T-helper 2 cell treated with Interferon-gamma antibody and Interleukin-4, amounts not matched to agents 5 μg/mL and 100 μg/mL, for 36 hours (primary cell): ENCODE results near the gene CLASP1.

Experiments
- DNase-seq: peaks from one replicate; pipeline ENCODE4 v3.0.0; 2021; ENCODE audit warnings: low spot score
- H3K27ac Mint-ChIP-seq: one replicate; pipeline ENCODE4 v1.8.0; 2021; ENCODE audit warnings: mild to moderate bottlenecking, mixed read lengths
- H3K27me3 Mint-ChIP-seq: one replicate; pipeline ENCODE4 v1.8.0; 2021; ENCODE audit warnings: low read depth, mixed read lengths
- H3K36me3 Mint-ChIP-seq: one replicate; pipeline ENCODE4 v1.8.0; 2021; ENCODE audit warnings: low read depth, mixed read lengths
- H3K4me1 Mint-ChIP-seq: one replicate; pipeline ENCODE4 v1.8.0; 2021; ENCODE audit warnings: low read depth, mixed read lengths
- H3K4me3 Mint-ChIP-seq: one replicate; pipeline ENCODE4 v1.8.0; 2022; ENCODE audit warnings: mild to moderate bottlenecking, moderate library complexity, mixed read lengths
- H3K9me3 Mint-ChIP-seq: one replicate; pipeline ENCODE4 v1.8.0; 2021; ENCODE audit warnings: mixed read lengths

Gene CLASP1

DNA sequence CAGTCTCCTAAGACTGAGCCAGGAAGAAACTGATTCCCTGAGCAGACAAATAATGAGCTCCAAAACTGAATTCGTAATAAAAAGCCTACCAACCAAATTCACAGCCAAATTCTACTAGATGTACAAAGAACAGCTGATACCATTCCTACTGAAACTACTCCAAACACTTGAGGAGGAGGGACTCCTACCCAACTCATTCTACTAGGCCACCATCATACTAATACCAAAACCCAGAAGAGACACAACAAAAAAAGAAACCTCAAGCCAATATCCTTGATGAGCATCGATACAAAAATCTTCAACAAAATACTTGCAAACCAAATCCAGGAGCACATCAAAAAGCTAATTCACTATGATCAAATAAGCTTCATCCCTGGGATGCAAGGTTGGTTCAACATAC lies 98.6 kb downstream of the CLASP1 start:
- H3K36me3 Mint-ChIP-seq: peaks cover 23% of the 10 kb centered on the region
- H3K4me3 Mint-ChIP-seq: no peak overlapping the region
- H3K9me3 Mint-ChIP-seq: peaks cover 29% of the 10 kb centered on the region
- no peak overlapping the region for H3K27ac Mint-ChIP-seq
- H3K4me1 Mint-ChIP-seq: peaks cover 33% of the 10 kb centered on the region
- H3K27me3 Mint-ChIP-seq: no peaks in the 10 kb centered on the region
- no peak for DNase-seq

DNA sequence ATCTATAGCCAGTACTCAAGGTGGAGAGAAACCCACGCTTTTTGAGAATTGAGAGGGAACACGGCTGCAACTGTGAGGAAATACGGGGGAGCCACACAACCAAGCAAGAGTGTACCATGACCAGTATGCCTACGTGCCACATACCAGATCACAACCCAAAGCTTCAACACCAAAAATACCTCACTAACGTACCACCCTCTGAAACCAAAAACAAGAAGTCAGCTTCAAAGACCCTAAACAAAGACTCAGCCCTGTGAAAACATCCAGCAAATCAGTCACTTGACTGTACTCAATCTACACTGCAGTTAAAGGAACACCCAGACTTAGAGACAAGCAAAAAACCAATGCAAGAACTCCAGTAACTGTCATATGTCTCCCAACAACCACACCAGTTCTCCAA lies 101.6 kb downstream of the CLASP1 start:
- Mint-ChIP-seq H3K27ac (no peak overlapping the region), H3K27me3 (no peaks in the 10 kb centered on the region), H3K36me3 (peaks cover 20% of the 10 kb centered on the region), H3K9me3 (peaks cover 26% of the 10 kb centered on the region), H3K4me1 (peaks cover 29% of the 10 kb centered on the region), H3K4me3 (no peak overlapping the region)
- no peak for DNase-seq

DNA sequence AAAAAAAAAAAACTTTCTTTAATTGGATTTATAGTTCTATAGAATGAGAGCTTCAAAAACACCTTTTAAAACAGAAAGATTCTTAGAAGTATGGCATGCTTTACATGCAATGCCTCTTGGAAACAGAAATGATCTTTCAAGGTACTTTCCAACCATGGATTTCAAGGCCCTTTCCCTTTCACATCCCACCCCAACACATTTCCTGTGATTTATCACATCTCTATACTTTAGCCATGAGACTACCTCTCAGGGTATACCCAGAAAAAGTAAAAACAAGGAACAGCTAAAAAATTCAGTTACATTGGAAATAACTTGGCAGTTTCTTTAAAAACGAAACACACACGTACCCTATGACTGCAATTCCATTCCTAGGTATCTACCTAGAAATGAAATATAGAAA lies 103.3 kb downstream of the CLASP1 start:
- peaks cover 14% of the 10 kb centered on the region for H3K4me1 Mint-ChIP-seq
- H3K36me3 Mint-ChIP-seq: peaks cover 18% of the 10 kb centered on the region
- no peak for DNase-seq
- peaks cover 24% of the 10 kb centered on the region for H3K9me3 Mint-ChIP-seq
- no peak overlapping the region for H3K27ac Mint-ChIP-seq
- no peak overlapping the region for H3K4me3 Mint-ChIP-seq
- no peaks in the 10 kb centered on the region for H3K27me3 Mint-ChIP-seq

DNA sequence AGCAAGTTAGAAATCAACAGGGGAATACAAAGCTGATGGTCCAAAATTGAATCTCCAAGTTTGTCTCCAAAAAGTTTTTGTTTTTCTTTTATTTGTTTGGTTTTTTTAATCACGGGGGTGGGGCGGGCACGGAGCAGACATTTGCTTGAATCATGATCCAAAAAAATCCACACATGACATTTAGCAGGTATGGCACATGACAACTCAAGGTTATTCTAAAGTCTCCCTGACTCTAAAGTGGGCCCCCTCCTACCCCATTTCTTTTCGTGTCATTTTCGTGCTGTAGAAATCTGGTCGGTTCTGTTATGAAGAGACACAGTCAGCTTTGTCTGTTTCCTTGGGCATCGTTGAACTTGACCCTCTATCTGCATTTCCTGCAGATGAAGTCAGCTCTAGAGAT lies 104.0 kb downstream of the CLASP1 start:
- Mint-ChIP-seq H3K4me3 (no peak overlapping the region), H3K36me3 (peaks cover 13% of the 10 kb centered on the region), H3K9me3 (peaks cover 20% of the 10 kb centered on the region), H3K27me3 (no peaks in the 10 kb centered on the region), H3K4me1 (peaks cover 8% of the 10 kb centered on the region), H3K27ac (no peak overlapping the region)
- DNase-seq: no peak

DNA sequence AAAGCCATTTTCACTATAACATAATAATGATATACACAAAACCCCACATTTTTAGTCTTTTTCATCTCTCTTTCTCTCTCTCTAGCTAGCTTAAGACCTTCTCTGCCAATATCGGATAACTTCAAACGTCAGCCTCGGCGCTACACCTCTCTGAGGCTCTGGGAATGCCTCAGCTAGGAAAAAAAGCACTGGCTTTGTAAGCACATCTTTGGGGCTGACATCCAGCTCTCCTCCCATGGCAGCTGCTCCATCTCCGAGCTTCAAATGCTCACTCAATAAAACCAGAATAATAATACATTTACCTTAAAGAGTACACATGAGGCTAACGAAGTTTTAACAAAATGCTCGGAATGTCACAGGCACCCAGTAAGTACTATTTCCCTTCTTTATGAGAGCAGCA lies 107.8 kb downstream of the CLASP1 start:
- peaks cover 23% of the 10 kb centered on the region for H3K4me1 Mint-ChIP-seq
- H3K27ac Mint-ChIP-seq: no peak overlapping the region

DNA sequence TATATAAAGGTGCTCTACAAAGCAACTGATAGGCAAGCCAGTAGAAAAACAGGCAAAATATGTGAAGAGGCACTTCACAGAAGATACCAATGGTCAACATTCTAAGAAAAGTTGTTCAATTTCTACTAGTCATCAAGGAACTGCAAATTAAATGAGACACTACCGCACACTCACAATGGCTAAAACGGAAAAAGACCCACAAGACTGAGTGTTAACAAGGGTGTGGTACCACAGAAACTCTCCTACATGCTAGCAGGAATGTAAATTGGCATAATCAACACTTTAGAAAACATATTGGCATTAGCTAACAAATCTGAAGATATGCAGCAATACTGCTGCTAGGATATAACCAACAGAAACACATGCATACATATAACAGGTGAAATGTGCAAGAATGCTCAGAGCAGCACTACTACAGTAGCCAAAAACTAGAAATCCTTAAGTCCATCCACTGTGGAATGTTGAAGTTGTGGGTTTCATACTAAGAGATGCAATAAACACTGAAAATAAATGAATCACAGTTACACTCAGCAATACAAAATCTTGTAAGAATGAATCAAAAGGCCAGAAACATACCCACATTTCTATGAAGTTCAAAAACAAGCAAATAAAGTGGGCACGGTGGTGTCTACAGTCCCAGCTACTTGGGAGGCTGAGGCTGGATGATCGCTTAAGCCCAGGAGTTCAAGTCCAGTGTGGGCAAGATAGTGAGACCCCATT lies 109.4 kb downstream of the CLASP1 start:
- Mint-ChIP-seq H3K27me3 (no peaks in the 10 kb centered on the region), H3K4me3 (no peak overlapping the region), H3K9me3 (no peaks in the 10 kb centered on the region), H3K36me3 (no peaks in the 10 kb centered on the region), H3K27ac (no peak overlapping the region), H3K4me1 (peaks cover 21% of the 10 kb centered on the region)
- DNase-seq: no peak

More for the DNA sequence above, 107.8 kb downstream of the CLASP1 start:
- no peaks in the 10 kb centered on the region for H3K27me3 Mint-ChIP-seq
- H3K36me3 Mint-ChIP-seq: no peaks in the 10 kb centered on the region
- H3K9me3 Mint-ChIP-seq: no peaks in the 10 kb centered on the region
- no peak for DNase-seq
- no peak overlapping the region for H3K4me3 Mint-ChIP-seq

DNA sequence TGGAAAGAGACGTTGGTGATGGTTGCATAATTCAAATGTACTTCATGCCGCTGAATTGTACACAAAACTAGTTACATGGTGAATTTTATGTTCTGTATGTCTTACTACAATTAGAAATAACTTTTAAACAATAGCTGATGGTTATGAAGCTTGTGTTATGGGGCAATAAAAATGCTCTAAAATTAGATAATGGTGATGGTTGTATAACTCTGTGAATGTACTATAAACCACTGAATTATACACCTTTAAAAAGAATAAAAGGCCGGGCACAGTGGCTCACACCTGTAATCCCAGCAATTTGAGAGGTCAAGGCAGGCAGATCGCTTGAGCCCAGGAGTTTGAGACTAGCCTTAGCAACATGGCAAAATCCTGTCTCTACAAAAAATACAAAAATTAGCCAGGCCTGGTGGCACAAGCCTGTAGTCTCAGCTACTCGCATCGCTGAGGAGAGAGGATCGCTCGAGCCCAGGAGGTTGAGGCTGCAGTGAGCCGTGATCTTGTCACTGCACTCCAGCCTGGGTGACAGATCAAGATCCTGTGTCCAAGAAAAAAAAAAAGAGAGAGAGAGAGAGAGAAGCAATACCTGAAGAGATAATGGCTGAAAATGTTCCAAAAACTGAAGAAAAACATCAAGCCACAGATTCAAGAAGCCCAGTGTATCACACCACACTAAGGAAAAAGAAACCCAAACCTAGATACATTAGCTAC lies 112.3 kb downstream of the CLASP1 start:
- peaks cover 34% of the 10 kb centered on the region for H3K4me1 Mint-ChIP-seq
- H3K9me3 Mint-ChIP-seq: no peaks in the 10 kb centered on the region
- H3K4me3 Mint-ChIP-seq: no peak overlapping the region
- no peak for DNase-seq
- H3K27ac Mint-ChIP-seq: no peak overlapping the region
- no peaks in the 10 kb centered on the region for H3K27me3 Mint-ChIP-seq
- no peaks in the 10 kb centered on the region for H3K36me3 Mint-ChIP-seq

DNA sequence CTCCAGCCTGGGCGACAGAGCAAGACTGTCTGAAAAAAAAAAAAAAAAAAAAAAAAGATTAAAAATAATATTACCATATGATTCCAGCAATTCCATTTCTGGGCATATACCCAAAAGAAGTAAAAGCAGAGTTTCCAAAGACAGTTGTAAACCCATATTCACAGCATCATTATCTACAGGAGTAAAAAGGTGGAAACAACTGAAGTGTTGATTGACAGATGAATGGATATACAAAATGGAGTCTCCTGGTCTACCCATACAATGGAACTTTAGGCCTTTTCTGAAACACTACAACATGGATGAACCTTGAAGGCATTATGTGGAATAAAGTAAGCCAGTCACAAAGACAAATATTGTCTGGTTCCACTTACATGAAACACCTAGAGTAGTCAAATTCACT lies 112.9 kb downstream of the CLASP1 start:
- H3K4me1 Mint-ChIP-seq: peaks cover 38% of the 10 kb centered on the region
- H3K27me3 Mint-ChIP-seq: no peaks in the 10 kb centered on the region
- no peaks in the 10 kb centered on the region for H3K9me3 Mint-ChIP-seq
- no peak for DNase-seq
- no peaks in the 10 kb centered on the region for H3K36me3 Mint-ChIP-seq
- no peak overlapping the region for H3K27ac Mint-ChIP-seq
- no peak overlapping the region for H3K4me3 Mint-ChIP-seq

DNA sequence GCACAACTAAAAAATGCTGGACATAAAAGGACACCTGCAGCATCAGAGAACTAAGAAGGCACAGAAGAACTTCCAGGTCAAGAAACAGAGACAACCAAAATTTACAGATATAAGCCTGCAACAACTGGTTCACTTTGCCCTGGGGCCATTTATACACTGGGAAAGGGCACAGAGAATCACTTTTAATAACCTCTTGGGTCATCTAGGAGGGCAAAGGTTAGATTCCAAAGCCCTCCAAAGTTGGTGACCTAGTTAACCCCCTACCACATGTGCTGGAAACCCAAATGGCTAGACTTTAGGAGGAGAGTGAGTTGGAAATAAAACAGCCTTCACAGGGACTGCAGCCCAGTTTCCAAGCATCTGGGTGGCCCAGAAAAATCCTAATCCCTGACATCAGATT lies 115.3 kb downstream of the CLASP1 start:
- no peaks in the 10 kb centered on the region for H3K36me3 Mint-ChIP-seq
- no peaks in the 10 kb centered on the region for H3K9me3 Mint-ChIP-seq
- H3K4me1 Mint-ChIP-seq: peaks cover 37% of the 10 kb centered on the region
- H3K27me3 Mint-ChIP-seq: no peaks in the 10 kb centered on the region
- DNase-seq: no peak
- no peak overlapping the region for H3K4me3 Mint-ChIP-seq
- H3K27ac Mint-ChIP-seq: no peak overlapping the region

DNA sequence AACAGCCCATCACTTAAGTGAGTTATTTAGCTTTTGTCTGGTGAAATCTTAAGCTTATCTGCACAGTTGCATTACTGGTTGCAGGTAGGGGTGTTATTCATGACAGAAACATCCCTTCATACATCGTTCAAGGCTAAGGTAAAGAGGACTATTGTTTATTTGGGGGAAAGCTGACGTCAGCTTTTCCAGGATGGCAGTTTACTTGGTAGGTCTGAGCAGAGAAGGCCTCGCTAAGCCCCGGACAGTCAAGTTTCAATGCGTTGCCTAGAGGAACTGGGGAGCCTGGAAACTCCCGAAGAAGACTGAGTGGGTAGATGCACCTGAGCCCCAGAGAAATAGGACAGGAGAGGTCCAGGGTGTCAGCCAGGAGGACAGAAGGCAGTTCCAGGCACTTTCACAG lies 116.4 kb downstream of the CLASP1 start:
- H3K36me3 Mint-ChIP-seq: peaks cover 2% of the 10 kb centered on the region
- no peak overlapping the region for H3K27ac Mint-ChIP-seq
- peaks cover 44% of the 10 kb centered on the region for H3K4me1 Mint-ChIP-seq
- no peaks in the 10 kb centered on the region for H3K27me3 Mint-ChIP-seq
- no peak for DNase-seq
- peak overlapping the region; percentile 18 for H3K4me3 Mint-ChIP-seq
- H3K9me3 Mint-ChIP-seq: no peaks in the 10 kb centered on the region

DNA sequence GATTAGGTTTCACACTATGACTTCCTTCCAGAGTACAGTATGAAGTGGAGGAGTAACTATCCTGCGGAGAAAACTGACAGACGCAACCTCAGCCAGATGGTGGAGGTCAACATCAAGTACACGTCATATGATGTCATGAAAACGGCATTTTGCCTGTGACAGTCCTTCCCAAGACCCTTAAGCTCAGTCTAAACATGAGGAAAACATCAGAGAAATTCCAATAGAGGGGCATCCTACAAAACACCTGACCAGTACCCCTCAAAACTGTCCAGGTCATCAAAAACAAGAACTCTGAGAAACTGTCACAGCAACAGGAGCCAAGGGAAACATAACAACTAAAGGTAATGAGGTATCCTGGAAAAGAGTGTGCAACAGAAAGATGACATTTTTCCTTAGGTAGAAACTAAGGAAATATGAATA lies 116.9 kb downstream of the CLASP1 start:
- Mint-ChIP-seq H3K4me1 (peaks cover 47% of the 10 kb centered on the region), H3K9me3 (no peaks in the 10 kb centered on the region), H3K27ac (no peak overlapping the region), H3K27me3 (no peaks in the 10 kb centered on the region), H3K36me3 (peaks cover 5% of the 10 kb centered on the region), H3K4me3 (peak overlapping the region; percentile 32)
- no peak for DNase-seq

DNA sequence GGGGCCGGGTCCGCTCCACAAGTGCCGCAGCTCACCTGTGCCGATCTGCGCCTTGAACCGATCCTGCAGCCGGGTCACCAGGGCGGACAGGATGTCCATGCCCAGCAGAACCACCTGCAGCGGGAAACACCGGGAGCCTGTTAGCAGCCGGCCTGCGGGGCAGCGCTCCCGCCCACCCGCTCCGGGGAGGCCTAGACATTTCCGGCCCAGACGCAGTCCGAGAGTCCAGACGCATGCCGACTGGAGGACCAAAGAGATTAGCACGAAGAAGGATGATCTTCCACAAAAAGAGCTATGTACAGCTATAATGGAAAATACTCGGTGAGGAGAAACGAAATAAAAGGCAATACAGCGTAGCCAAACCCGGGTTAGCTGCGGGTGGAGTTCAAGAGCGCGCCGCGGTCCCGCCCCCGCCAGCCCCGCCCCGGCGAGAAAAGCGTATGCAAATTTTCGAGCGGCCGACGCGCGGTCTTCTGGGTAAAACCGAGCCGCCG lies 119.0 kb downstream of the CLASP1 start:
- peaks cover 21% of the 10 kb centered on the region for H3K36me3 Mint-ChIP-seq
- no peaks in the 10 kb centered on the region for H3K27me3 Mint-ChIP-seq
- H3K27ac Mint-ChIP-seq: peak overlapping the region; percentile 97
- peak overlapping the region; percentile 93 for H3K4me3 Mint-ChIP-seq
- DNase-seq: peak; percentile 76
- peaks cover 53% of the 10 kb centered on the region for H3K4me1 Mint-ChIP-seq
- H3K9me3 Mint-ChIP-seq: no peaks in the 10 kb centered on the region

DNA sequence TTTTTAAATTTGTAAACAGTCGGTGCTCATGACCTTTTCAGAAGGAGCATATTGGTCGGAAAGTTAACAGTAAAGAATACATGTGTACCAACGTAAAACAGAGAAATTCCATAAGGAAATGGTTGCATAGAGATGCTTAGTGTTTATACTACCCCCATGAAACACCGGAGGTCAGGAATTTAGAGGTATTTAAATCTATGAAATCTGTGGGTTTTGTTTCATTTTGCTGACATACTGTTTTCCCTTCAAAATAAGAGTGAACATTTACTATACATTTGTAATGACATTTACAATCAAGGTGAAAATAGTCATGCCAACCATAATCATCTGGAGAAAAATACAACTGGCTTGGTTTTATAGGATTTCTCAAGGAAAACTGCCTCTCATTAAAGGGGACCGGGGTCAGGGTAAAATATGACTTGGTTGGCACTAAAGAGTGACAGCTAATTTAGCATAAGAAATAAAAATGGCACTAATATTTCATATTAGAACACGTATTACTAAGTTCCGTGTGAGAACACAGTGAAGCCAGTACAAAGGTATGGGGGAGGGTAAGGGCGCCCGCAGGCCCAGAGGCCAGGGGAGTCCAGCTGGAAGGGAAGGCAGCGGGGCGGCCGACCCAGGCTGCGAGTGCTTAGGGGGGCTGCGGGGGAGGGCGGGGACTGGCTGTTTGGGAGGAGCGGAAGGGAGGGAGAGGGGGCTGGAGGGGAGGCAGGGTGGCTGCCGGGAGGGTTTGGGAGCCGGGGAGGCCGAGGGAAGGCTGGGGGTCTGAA lies 119.6 kb downstream of the CLASP1 start:
- no peaks in the 10 kb centered on the region for H3K27me3 Mint-ChIP-seq
- H3K36me3 Mint-ChIP-seq: peaks cover 27% of the 10 kb centered on the region
- H3K4me1 Mint-ChIP-seq: peaks cover 53% of the 10 kb centered on the region
- H3K4me3 Mint-ChIP-seq: peak overlapping the region; percentile 93
- H3K27ac Mint-ChIP-seq: peak overlapping the region; percentile 97
- no peak for DNase-seq
- H3K9me3 Mint-ChIP-seq: no peaks in the 10 kb centered on the region
